CD4-positive, alpha-beta memory T cell (primary cell): ENCODE data around the gene ERCC1. TPM values are rescaled to one million over a fixed set of nuclear protein-coding genes. Genes with fewer than 3 reads are reported as not detected.

Source experiments
- CTCF ChIA-PET: fragments of 350-600 bp; sonication (Branson Sonifier 250); formaldehyde crosslinking; loops from one replicate; lab custom pipeline; 2021; ENCODE audit warnings: inconsistent platforms; ENCODE audit not compliant: partially characterized antibody; lab: Charles Lee
- POLR2A ChIA-PET: fragments of 350-600 bp; sonication (Branson Sonifier 250); formaldehyde crosslinking; loops from one replicate; lab custom pipeline; 2021; ENCODE audit not compliant: partially characterized antibody; lab: Charles Lee
- DNase-seq, 5 donors: peaks; one replicate each; pipeline versions ENCODE4 v3.0.0 to v3.0.0-alpha.2; 2020 to 2022; ENCODE audit warnings: mixed read lengths in 1 of 5
- H3K27ac ChIP-seq: one replicate; pipeline ENCODE4 v1.7.0; 2013; ENCODE audit warnings: low read depth, low read length
- H3K27me3 ChIP-seq: 2 replicates; pipeline ENCODE4 v1.7.0; 2013; ENCODE audit warnings: mild to moderate bottlenecking, low read length, moderate library complexity; ENCODE audit not compliant: insufficient read depth
- H3K36me3 ChIP-seq: 2 replicates; pipeline ENCODE4 v1.7.0; 2013; ENCODE audit warnings: mild to moderate bottlenecking, low read length, moderate library complexity; ENCODE audit not compliant: insufficient read depth
- H3K4me1 ChIP-seq: 2 replicates; pipeline ENCODE4 v1.7.0; 2013; ENCODE audit warnings: mild to moderate bottlenecking, low read length, moderate library complexity; ENCODE audit not compliant: insufficient read depth
- H3K4me3 ChIP-seq, 2 donors: one replicate each; pipeline ENCODE4 v1.7.0; 2013; ENCODE audit warnings: low read length in 2 of 2, mild to moderate bottlenecking in 1 of 2
- H3K9me3 ChIP-seq, 2 donors: one replicate each; pipeline ENCODE4 v1.7.0; 2013; ENCODE audit warnings: low read length in 2 of 2, control low read depth in 1 of 2; ENCODE audit not compliant: control insufficient read depth in 1 of 2
- H3K27ac Mint-ChIP-seq, 7 donors: one replicate each; pipeline ENCODE4 v1.8.0; 2020 to 2021; ENCODE audit warnings: mixed read lengths in 7 of 7, mild to moderate bottlenecking in 6 of 7, inconsistent platforms in 3 of 7, moderate library complexity in 3 of 7
- H3K27me3 Mint-ChIP-seq, 2 donors: one replicate each; pipeline ENCODE4 v1.8.0; 2020 to 2021; ENCODE audit warnings: mixed read lengths in 2 of 2
- H3K36me3 Mint-ChIP-seq, 2 donors: one replicate each; pipeline ENCODE4 v1.8.0; 2020 to 2021; ENCODE audit warnings: mixed read lengths in 2 of 2, inconsistent platforms in 1 of 2, mild to moderate bottlenecking in 1 of 2
- H3K4me1 Mint-ChIP-seq, 4 donors: one replicate each; pipeline ENCODE4 v1.8.0; 2020 to 2021; ENCODE audit warnings: mixed read lengths in 4 of 4, mild to moderate bottlenecking in 1 of 4
- H3K4me3 Mint-ChIP-seq, 8 donors: one replicate each; pipeline ENCODE4 v1.8.0; 2020 to 2021; ENCODE audit warnings: mixed read lengths in 8 of 8, mild to moderate bottlenecking in 7 of 8, moderate library complexity in 6 of 8, inconsistent platforms in 3 of 8
- H3K9me3 Mint-ChIP-seq, 8 donors: one replicate each; pipeline ENCODE4 v1.8.0; 2020 to 2021; ENCODE audit warnings: mixed read lengths in 8 of 8, mild to moderate bottlenecking in 5 of 8, inconsistent platforms in 3 of 8, moderate library complexity in 1 of 8
- intact Hi-C: fragments of 100-400 bp; cut with micrococcal nuclease; formaldehyde crosslinking; loops from one replicate; pipeline ENCODE4 v1.15.1; 2023
- polyA plus RNA-seq, 2 donors: library from polyadenylated mRNA; unstranded; fragments of 300-500 nt; fragmentation: Illumina TruSeq; gene quantifications; one replicate each; pipeline ENCODE4 v1.2.3, GENCODE V29; 2021
- total RNA-seq, 2 experiments: library from RNA; stranded (reverse); gene quantifications; one replicate each; pipeline ENCODE4 v1.2.3, GENCODE V29; 2021

ERCC1 gene
- total RNA-seq (10 to 100 TPM; 46.6 to 46.9 TPM), polyA plus RNA-seq (10 to 100 TPM; 36.2 to 38.3 TPM)

GRCh38 chr19:45423589-45424190 is at the start of gene ERCC1:
ERCC1 (minus strand) TSS chr19:45423917; CDS start chr19:45423374, 543 bp downstream.
- H3K36me3 ChIP-seq = no peaks in the 10 kb centered on the region
- Mint-ChIP-seq H3K27ac (peak within 1 kb of the TSS; percentile 89 to 97 (median 94)), H3K4me3 (peak within 1 kb of the TSS; percentile 91 to 97 (median 94)), H3K9me3 (peaks cover 0 to 2% (median 0%) of the 10 kb centered on the region in 8 donors), H3K4me1 (peaks cover 28 to 58% (median 41%) of the 10 kb centered on the region in 4 donors), H3K36me3 (peaks cover 4 to 21% of the 10 kb centered on the region in 2 donors), H3K27me3 (peaks cover 0 to 2% of the 10 kb centered on the region in 2 donors)
- no peaks in the 10 kb centered on the region for H3K9me3 ChIP-seq
- intact Hi-C loops = loop anchor here (1.0 to 10.0 kb wide), 4 partner anchors 18 to 271 kb away; partner anchors contain the start of genes OPA3, PPP1R13L, QPCTL and SNRPD2
- H3K27ac ChIP-seq = peak within 1 kb of the TSS; percentile 68
- ChIA-PET CTCF (interaction anchor here (0.6 to 6.0 kb wide), 3 partner anchors 55 to 218 kb away, joined by 3 to 66 read pairs (median 3); no protein-coding TSS in a partner anchor), POLR2A (interaction anchor here (0.7 to 2.2 kb wide), 5 partner anchors 15 to 73 kb away, joined by 3 to 7 read pairs (median 3); no protein-coding TSS in a partner anchor)
- H3K4me1 ChIP-seq = peaks cover 36% of the 10 kb centered on the region
- peak within 1 kb of the TSS; percentile 54 to 74 for H3K4me3 ChIP-seq
- H3K27me3 ChIP-seq = no peaks in the 10 kb centered on the region
- peak in 4 of 5 donors; percentile 67 to 87 (median 71) for DNase-seq

GRCh38 chr19:45473367-45473681 is 49.6 kb upstream of the ERCC1 start:
- Histone ChIP-seq H3K9me3 (no peaks in the 10 kb centered on the region), H3K36me3 (no peaks in the 10 kb centered on the region), H3K4me3 (no peak overlapping the region), H3K4me1 (peaks cover 31% of the 10 kb centered on the region), H3K27ac (no peak overlapping the region), H3K27me3 (no peaks in the 10 kb centered on the region)
- intact Hi-C loops = no loop called here
- Mint-ChIP-seq H3K27ac (peak overlapping the region in 5 of 7 donors; percentile 27 to 99 (median 94)), H3K4me3 (peak overlapping the region in 4 of 8 donors; percentile 42 to 52 (median 43)), H3K9me3 (peaks cover 0 to 79% (median 0%) of the 10 kb centered on the region in 8 donors), H3K4me1 (peaks cover 26 to 87% (median 40%) of the 10 kb centered on the region in 4 donors), H3K27me3 (peaks cover 3 to 4% of the 10 kb centered on the region in 2 donors), H3K36me3 (peaks cover 5 to 54% of the 10 kb centered on the region in 2 donors)
- POLR2A ChIA-PET = interaction anchor here (8.5 kb wide), 1 partner anchor 34 kb away, joined by 113 read pairs; no protein-coding TSS in a partner anchor
- DNase-seq = peak in 1 of 5 donors; percentile 27
- CTCF ChIA-PET = interaction anchor here (1.8 to 16.8 kb wide), 3 partner anchors 13 to 35 kb away, joined by 5 to 487 read pairs (median 7); no protein-coding TSS in a partner anchor

- peaks cover 0 to 79% (median 0%) of the 10 kb centered on the region in 8 donors for H3K9me3 Mint-ChIP-seq
- POLR2A ChIA-PET = interaction anchor here (8.5 kb wide), 2 partner anchors 23 to 33 kb away, joined by 113 to 240 read pairs; no protein-coding TSS in a partner anchor
- Histone ChIP-seq H3K27me3 (no peaks in the 10 kb centered on the region), H3K27ac (no peak overlapping the region), H3K36me3 (no peaks in the 10 kb centered on the region), H3K9me3 (no peaks in the 10 kb centered on the region), H3K4me3 (no peak overlapping the region), H3K4me1 (peaks cover 30% of the 10 kb centered on the region)
- peak overlapping the region in 7 of 8 donors; percentile 26 to 95 (median 60) for H3K4me3 Mint-ChIP-seq
- H3K27me3 Mint-ChIP-seq = peaks cover 3 to 4% of the 10 kb centered on the region in 2 donors
- H3K36me3 Mint-ChIP-seq = peaks cover 5 to 58% of the 10 kb centered on the region in 2 donors
- intact Hi-C loops = no loop called here
- CTCF ChIA-PET = interaction anchor here (1.3 to 16.8 kb wide), 4 partner anchors 14 to 35 kb away, joined by 5 to 487 read pairs (median 6); no protein-coding TSS in a partner anchor
- H3K4me1 Mint-ChIP-seq = peaks cover 20 to 87% (median 36%) of the 10 kb centered on the region in 4 donors
- peak overlapping the region; percentile 14 to 99 (median 94) for H3K27ac Mint-ChIP-seq
- peak; percentile 42 to 70 (median 50) for DNase-seq
Observed at GRCh38 chr19:45472563-45473366, 49.0 kb upstream of the ERCC1 start.

- peak overlapping the region in 7 of 8 donors; percentile 4 to 95 (median 40) for H3K4me3 Mint-ChIP-seq
- Histone ChIP-seq H3K36me3 (no peaks in the 10 kb centered on the region), H3K4me3 (no peak overlapping the region), H3K27ac (no peak overlapping the region), H3K27me3 (no peaks in the 10 kb centered on the region), H3K4me1 (peaks cover 26% of the 10 kb centered on the region), H3K9me3 (no peaks in the 10 kb centered on the region)
- peak in 4 of 5 donors; percentile 16 to 51 (median 44) for DNase-seq
- peaks cover 3 to 4% of the 10 kb centered on the region in 2 donors for H3K27me3 Mint-ChIP-seq
- ChIA-PET CTCF (interaction anchor here (1.1 to 2.1 kb wide), 4 partner anchors 13 to 32 kb away, joined by 5 to 7 read pairs (median 6); no protein-coding TSS in a partner anchor), POLR2A (interaction anchor here (8.5 kb wide), 2 partner anchors 22 to 33 kb away, joined by 113 to 240 read pairs; no protein-coding TSS in a partner anchor)
- H3K4me1 Mint-ChIP-seq = peaks cover 19 to 90% (median 32%) of the 10 kb centered on the region in 4 donors
- intact Hi-C loops = no loop called here
- peaks cover 0 to 75% (median 0%) of the 10 kb centered on the region in 8 donors for H3K9me3 Mint-ChIP-seq
- peaks cover 5 to 61% of the 10 kb centered on the region in 2 donors for H3K36me3 Mint-ChIP-seq
- peak overlapping the region in 6 of 7 donors; percentile 31 to 99 (median 92) for H3K27ac Mint-ChIP-seq
Observed at GRCh38 chr19:45471931-45472562, 48.3 kb upstream of the ERCC1 start.

GRCh38 chr19:45471111-45471930 is 47.6 kb upstream of the ERCC1 start:
- H3K9me3 ChIP-seq = no peaks in the 10 kb centered on the region
- DNase-seq = peak; percentile 23 to 51 (median 39)
- H3K4me1 ChIP-seq = peaks cover 27% of the 10 kb centered on the region
- ChIA-PET POLR2A (interaction anchor here (8.5 kb wide), 2 partner anchors 21 to 32 kb away, joined by 113 to 240 read pairs; no protein-coding TSS in a partner anchor), CTCF (interaction anchor here (1.1 to 1.3 kb wide), 2 partner anchors 14 to 32 kb away, joined by 5 to 6 read pairs; no protein-coding TSS in a partner anchor)
- Mint-ChIP-seq H3K4me1 (peaks cover 17 to 86% (median 30%) of the 10 kb centered on the region in 4 donors), H3K27me3 (peaks cover 3 to 4% of the 10 kb centered on the region in 2 donors), H3K9me3 (peaks cover 0 to 69% (median 0%) of the 10 kb centered on the region in 8 donors), H3K36me3 (peaks cover 5 to 61% of the 10 kb centered on the region in 2 donors), H3K4me3 (peak overlapping the region; percentile 4 to 96 (median 94)), H3K27ac (peak overlapping the region; percentile 89 to 100 (median 99))
- no peaks in the 10 kb centered on the region for H3K27me3 ChIP-seq
- H3K4me3 ChIP-seq = no peak overlapping the region
- H3K27ac ChIP-seq = no peak overlapping the region
- no peaks in the 10 kb centered on the region for H3K36me3 ChIP-seq
- intact Hi-C loops = no loop called here
